GM12892 (cell line): ENCODE results near the gene CNGA2.

ENCODE experiments used
- POLR2A ChIP-seq: IDR thresholded peaks from 2 replicates; pipeline ENCODE4 v1.6.1; 2011; ENCODE audit warnings: low read depth, low read length, control low read depth
- POLR2AphosphoS5 ChIP-seq: IDR thresholded peaks from 2 replicates; pipeline ENCODE4 v1.6.1; 2011; ENCODE audit warnings: low read depth, low read length, control low read depth
- TAF1 ChIP-seq: IDR thresholded peaks from 2 replicates; pipeline ENCODE4 v1.6.1; 2011; ENCODE audit warnings: low read depth, mild to moderate bottlenecking, control low read depth, low read length, borderline replicate concordance

DNA sequence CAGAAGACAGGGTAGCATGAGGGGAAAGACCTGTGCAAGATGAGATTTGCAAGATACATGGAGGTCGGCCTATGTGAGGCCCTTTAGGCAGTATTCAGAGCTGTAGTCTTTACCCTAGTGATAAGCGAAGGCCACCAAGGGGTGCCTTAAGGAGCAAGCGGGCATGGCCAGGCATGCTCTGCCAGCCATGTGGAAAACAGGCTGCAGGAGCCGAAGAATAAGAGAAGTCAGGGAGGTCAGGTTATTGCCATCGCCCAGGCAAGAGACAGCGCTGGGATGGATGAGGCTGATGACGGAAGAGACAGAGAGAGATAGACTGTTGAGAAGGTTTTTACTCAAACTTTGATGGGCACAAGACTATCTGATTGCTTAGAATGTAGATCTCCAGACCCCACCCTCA, 25.7 kb upstream of the CNGA2 start:
- TF ChIP-seq POLR2A (no peak), POLR2AphosphoS5 (no peak), TAF1 (no peak)
